Liver (tissue), 9 donors: Measurements from ENCODE around the gene AEBP1. TPM values are rescaled to one million over a fixed set of nuclear protein-coding genes. Genes with fewer than 3 reads are reported as not detected.
"Not testable (repeated sequence)": the region's sequence is repeated elsewhere in the genome, so short reads cannot be mapped to it uniquely, and the experiment has no call there.

Experiments
- DNase-seq: peaks from one replicate; pipeline ENCODE4 v3.0.0-alpha.2; 2017; ENCODE audit warnings: low spot score
- H3K27ac ChIP-seq, 2 donors: one replicate each; pipeline ENCODE4 v1.7.0; 2013; ENCODE audit warnings: inconsistent platforms in 2 of 2, low read length in 2 of 2, control low read depth in 1 of 2, low read depth in 1 of 2, mild to moderate bottlenecking in 1 of 2
- H3K27me3 ChIP-seq, 4 donors: one replicate each; pipeline versions ENCODE4 v1.6.1 to v1.7.0; 2013; ENCODE audit warnings: low read length in 3 of 4, inconsistent platforms in 1 of 4, mild to moderate bottlenecking in 1 of 4, moderate library complexity in 1 of 4; ENCODE audit not compliant: control insufficient read depth in 4 of 4, insufficient read depth in 4 of 4
- H3K36me3 ChIP-seq, 4 donors: one replicate each; pipeline versions ENCODE4 v1.6.1 to v1.7.0; 2013; ENCODE audit warnings: low read length in 3 of 4, mild to moderate bottlenecking in 3 of 4, low read depth in 1 of 4, moderate library complexity in 1 of 4; ENCODE audit not compliant: control insufficient read depth in 4 of 4, insufficient read depth in 3 of 4
- H3K4me1 ChIP-seq, 4 donors: one replicate each; pipeline versions ENCODE4 v1.6.1 to v1.7.0; 2013; ENCODE audit warnings: low read length in 3 of 4, mild to moderate bottlenecking in 3 of 4, moderate library complexity in 1 of 4; ENCODE audit not compliant: control insufficient read depth in 4 of 4, insufficient read depth in 4 of 4
- H3K4me3 ChIP-seq, 3 donors: one replicate each; pipeline versions ENCODE4 v1.6.1 to v1.7.0; 2013; ENCODE audit warnings: low read length in 3 of 3, control low read depth in 1 of 3, low read depth in 1 of 3, mild to moderate bottlenecking in 1 of 3
- H3K9ac ChIP-seq, 2 donors: one replicate each; pipeline ENCODE4 v1.7.0; 2013; ENCODE audit warnings: low read length in 2 of 2, mild to moderate bottlenecking in 2 of 2, moderate library complexity in 2 of 2, control low read depth in 1 of 2, low read depth in 1 of 2
- H3K9me3 ChIP-seq, 4 donors: one replicate each; pipeline versions ENCODE4 v1.6.1 to v1.7.0; 2013; ENCODE audit warnings: low read length in 3 of 4; ENCODE audit not compliant: control insufficient read depth in 4 of 4
- EGR1 ChIP-seq, 2 donors: IDR thresholded peaks; 2 replicates each; pipeline ENCODE4 v1.6.1; 2016 to 2018; ENCODE audit warnings: antibody characterized with exemption in 2 of 2, low read depth in 2 of 2
- FOXA1 ChIP-seq: IDR thresholded peaks from 2 replicates; pipeline ENCODE4 v1.6.1; 2016; ENCODE audit warnings: antibody characterized with exemption
- FOXA2 ChIP-seq: IDR thresholded peaks from 2 replicates; pipeline ENCODE4 v1.6.1; 2016; ENCODE audit warnings: antibody characterized with exemption
- GABPA ChIP-seq, 2 donors: IDR thresholded peaks in 1 of 2; conservative IDR thresholded peaks in 1 of 2; 2 replicates each; pipeline ENCODE4 v1.6.1; 2016; ENCODE audit warnings: antibody characterized with exemption in 2 of 2, mild to moderate bottlenecking in 1 of 2, moderate library complexity in 1 of 2
- HNF4A ChIP-seq, 2 donors: conservative IDR thresholded peaks; 2 replicates each; pipeline ENCODE4 v1.6.1; 2016; ENCODE audit warnings: antibody characterized with exemption in 2 of 2, mild to moderate bottlenecking in 2 of 2
- HNF4G ChIP-seq: IDR thresholded peaks from 2 replicates; pipeline ENCODE4 v1.6.1; 2016; ENCODE audit warnings: antibody characterized with exemption
- REST ChIP-seq: IDR thresholded peaks from 2 replicates; pipeline ENCODE4 v1.6.1; 2016; ENCODE audit warnings: antibody characterized with exemption, mild to moderate bottlenecking
- RXRA ChIP-seq, 2 donors: IDR thresholded peaks; 2 replicates each; pipeline ENCODE4 v1.6.1; 2017 to 2018; ENCODE audit warnings: antibody characterized with exemption in 2 of 2, mild to moderate bottlenecking in 1 of 2
- SP1 ChIP-seq: IDR thresholded peaks from 2 replicates; pipeline ENCODE4 v1.6.1; 2018; ENCODE audit warnings: antibody characterized with exemption, mild to moderate bottlenecking
- TAF1 ChIP-seq: conservative IDR thresholded peaks from 2 replicates; pipeline ENCODE4 v1.6.1; 2016; ENCODE audit warnings: antibody characterized with exemption, mild to moderate bottlenecking
- YY1 ChIP-seq: IDR thresholded peaks from 2 replicates; pipeline ENCODE4 v1.6.1; 2016; ENCODE audit warnings: antibody characterized with exemption, mild to moderate bottlenecking
- WGBS: extraction: QIAGEN DNeasy Blood & Tissue Kit; methylation state at CpG from one replicate; pipeline ENCODE4 v1.1.7; 2013; 5-methylcytosine and 5-hydroxymethylcytosine counted together
- polyA plus RNA-seq, 2 donors: library from polyadenylated mRNA; stranded (reverse) in 1 of 2; unstranded in 1 of 2; fragments of 200-250 nt in 1 of 2; fragments of >200 nt in 1 of 2; fragmentation: Nextera tagmentation in 1 of 2; extraction: Ambion mirVana in 1 of 2; gene quantifications; one replicate each; pipeline versions ENCODE4 v1.2.1 to v1.2.3, GENCODE V29; 2013 to 2015
- total RNA-seq, 2 donors: library from RNA; depleted of rRNA; stranded (reverse); fragments of >200 nt; gene quantifications; one replicate each; pipeline ENCODE4 v1.2.3, GENCODE V29; 2014
- TF ChIP-seq, protein P1 (sequence below): IDR thresholded peaks from 2 replicates; pipeline ENCODE4 v1.6.1; 2016; ENCODE audit warnings: antibody characterized with exemption
- TF ChIP-seq, protein P2 (sequence below): fragments of 150-350 bp; IDR thresholded peaks from 2 replicates; pipeline ENCODE4 v1.5.1; 2017; ENCODE audit warnings: improper control_type of control experiment, low read depth, low read length; ENCODE audit not compliant: missing input control
- donor health status: healthy.
- donor health status: healthy.
- donor health status: healthy.
- donor health status: healthy.
- donor health status: healthy.

The AEBP1 gene
- total and polyA plus RNA-seq, 4 donors = 3.4 to 13.3 (median 7.7) TPM

- TF ChIP-seq REST = no peak
- TF ChIP-seq, protein P1, sequence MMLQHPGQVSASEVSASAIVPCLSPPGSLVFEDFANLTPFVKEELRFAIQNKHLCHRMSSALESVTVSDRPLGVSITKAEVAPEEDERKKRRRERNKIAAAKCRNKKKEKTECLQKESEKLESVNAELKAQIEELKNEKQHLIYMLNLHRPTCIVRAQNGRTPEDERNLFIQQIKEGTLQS = no peak
- no peak for TF ChIP-seq HNF4A (conservative IDR thresholded peaks at IDR 0.05)
- no peak for TF ChIP-seq FOXA1
- TF ChIP-seq SP1 = no peak
Observed at GRCh38 chr7:44124822-44125202, 20.7 kb downstream of the AEBP1 start (continued).

GRCh38 chr7:44126574-44126973, 22.4 kb downstream of the AEBP1 start:
- DNase-seq, H3K4me3 ChIP-seq, H3K9ac ChIP-seq, H3K9me3 ChIP-seq, H3K36me3 ChIP-seq, H3K27me3 ChIP-seq, H3K27ac ChIP-seq: not testable (repeated sequence)
- H3K4me1 ChIP-seq = peaks cover 10 to 33% (median 20%) of the 10 kb centered on the region in 4 donors
- 92% methylated on average over 4 of the region's 4 CpGs for WGBS

DNA sequence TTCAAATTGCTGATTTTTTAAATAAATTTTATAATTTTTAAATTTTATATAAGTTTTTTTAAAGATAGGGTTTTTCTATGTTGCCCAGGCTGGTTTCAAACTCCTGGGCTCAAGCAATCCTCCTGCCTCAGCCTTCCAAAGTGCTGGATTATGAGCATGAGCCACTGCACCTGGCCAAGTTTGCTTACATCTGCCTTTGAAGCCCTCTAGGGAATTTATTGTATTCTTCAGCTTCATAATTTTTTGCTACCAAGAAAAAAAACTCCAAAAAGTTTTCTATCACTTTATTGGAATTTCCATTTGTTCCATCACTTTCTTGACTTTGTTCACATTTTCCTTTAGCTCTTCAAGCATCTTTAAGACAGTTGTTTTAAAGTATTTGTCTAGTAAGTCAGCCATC, 23.0 kb downstream of the AEBP1 start:
- H3K27me3 ChIP-seq = no peaks in the 10 kb centered on the region
- TF ChIP-seq SP1 = no peak
- TF ChIP-seq TAF1 = no peak
- no peak for TF ChIP-seq FOXA1
- TF ChIP-seq GABPA (IDR thresholded peaks at IDR 0.05 in 1 of 2, conservative IDR thresholded peaks at IDR 0.05 in 1 of 2) = no peak
- TF ChIP-seq, protein P1 = no peak
- TF ChIP-seq HNF4G = no peak
- TF ChIP-seq, protein P2, sequence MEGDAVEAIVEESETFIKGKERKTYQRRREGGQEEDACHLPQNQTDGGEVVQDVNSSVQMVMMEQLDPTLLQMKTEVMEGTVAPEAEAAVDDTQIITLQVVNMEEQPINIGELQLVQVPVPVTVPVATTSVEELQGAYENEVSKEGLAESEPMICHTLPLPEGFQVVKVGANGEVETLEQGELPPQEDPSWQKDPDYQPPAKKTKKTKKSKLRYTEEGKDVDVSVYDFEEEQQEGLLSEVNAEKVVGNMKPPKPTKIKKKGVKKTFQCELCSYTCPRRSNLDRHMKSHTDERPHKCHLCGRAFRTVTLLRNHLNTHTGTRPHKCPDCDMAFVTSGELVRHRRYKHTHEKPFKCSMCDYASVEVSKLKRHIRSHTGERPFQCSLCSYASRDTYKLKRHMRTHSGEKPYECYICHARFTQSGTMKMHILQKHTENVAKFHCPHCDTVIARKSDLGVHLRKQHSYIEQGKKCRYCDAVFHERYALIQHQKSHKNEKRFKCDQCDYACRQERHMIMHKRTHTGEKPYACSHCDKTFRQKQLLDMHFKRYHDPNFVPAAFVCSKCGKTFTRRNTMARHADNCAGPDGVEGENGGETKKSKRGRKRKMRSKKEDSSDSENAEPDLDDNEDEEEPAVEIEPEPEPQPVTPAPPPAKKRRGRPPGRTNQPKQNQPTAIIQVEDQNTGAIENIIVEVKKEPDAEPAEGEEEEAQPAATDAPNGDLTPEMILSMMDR = no peak
- TF ChIP-seq RXRA (IDR thresholded peaks at IDR 0.05) = no peak
- no peak for TF ChIP-seq REST
- TF ChIP-seq YY1 = no peak
- TF ChIP-seq FOXA2 = no peak
- TF ChIP-seq HNF4A (conservative IDR thresholded peaks at IDR 0.05) = no peak
- TF ChIP-seq EGR1 (IDR thresholded peaks at IDR 0.05; ENCODE audit: low read depth in 2 of 2) = no peak
- H3K27ac ChIP-seq = no peak overlapping the region
- H3K4me1 ChIP-seq = peaks cover 8 to 32% (median 22%) of the 10 kb centered on the region in 4 donors
- H3K4me3 ChIP-seq = no peak overlapping the region
- DNase-seq = no peak
- no peak overlapping the region for H3K9ac ChIP-seq
- H3K9me3 ChIP-seq = no peaks in the 10 kb centered on the region
- no peaks in the 10 kb centered on the region for H3K36me3 ChIP-seq
